Measurements from ENCODE around the gene TCEA2.
A peak's percentile ranks its signal among the peaks of the same experiment; 100 is the strongest.
"Not testable (repeated sequence)": the region's sequence is repeated elsewhere in the genome, so short reads cannot be mapped to it uniquely, and the experiment has no call there.

TCEA2 gene

DNA sequence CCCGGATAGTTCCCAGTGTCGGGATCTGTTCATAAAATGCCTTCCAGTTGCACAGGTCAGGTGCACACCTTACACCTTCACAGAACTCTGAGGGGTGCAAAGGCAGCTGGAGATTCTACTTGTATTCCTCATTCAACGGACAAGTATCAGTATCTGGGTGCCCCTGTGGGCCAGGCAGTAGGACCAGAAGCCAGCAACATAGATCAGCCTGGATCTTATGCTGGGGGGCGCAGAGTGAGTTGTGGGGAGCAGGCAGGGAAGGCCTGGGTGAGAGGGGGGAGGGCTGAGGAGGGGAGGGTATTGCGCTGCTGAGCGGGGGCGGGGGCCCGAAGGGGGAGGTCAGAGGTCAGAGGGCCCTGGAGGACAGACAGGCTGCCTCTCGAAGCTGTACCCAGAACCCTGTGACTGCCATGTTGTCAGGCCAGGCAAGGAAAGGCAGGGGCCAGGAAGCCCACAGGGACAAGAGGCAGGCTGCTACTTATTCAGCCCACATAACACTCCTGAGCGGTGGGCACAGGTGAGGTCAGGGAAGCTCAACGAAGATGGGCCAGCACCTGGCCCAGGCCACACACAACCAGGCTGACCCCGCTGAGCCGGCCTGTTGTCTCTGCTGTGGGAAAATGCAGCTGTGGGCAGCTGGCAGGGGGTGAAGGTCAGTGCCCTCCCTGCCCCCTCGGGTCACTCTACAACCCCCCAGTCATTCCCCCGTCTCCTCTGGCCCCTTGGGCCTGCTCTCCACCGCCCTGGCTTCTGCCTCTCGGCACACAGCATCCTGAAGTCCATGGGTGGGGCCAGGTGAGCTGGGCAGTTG, 18.0 kb downstream of the TCEA2 start:
- no peaks in the 10 kb centered on the region for H3K9me3 Mint-ChIP-seq
- H3K4me3 Mint-ChIP-seq, result peak overlapping the region; percentile 74
- peaks cover 25% of the 10 kb centered on the region for H3K27me3 Mint-ChIP-seq (ENCODE audit: low read depth)
- H3K4me1 Mint-ChIP-seq (ENCODE audit: low read depth), result peaks cover 20% of the 10 kb centered on the region
- peak overlapping the region; percentile 20 for H3K27ac Mint-ChIP-seq
- peaks cover 5% of the 10 kb centered on the region for H3K36me3 Mint-ChIP-seq (ENCODE audit: low read depth)

DNA sequence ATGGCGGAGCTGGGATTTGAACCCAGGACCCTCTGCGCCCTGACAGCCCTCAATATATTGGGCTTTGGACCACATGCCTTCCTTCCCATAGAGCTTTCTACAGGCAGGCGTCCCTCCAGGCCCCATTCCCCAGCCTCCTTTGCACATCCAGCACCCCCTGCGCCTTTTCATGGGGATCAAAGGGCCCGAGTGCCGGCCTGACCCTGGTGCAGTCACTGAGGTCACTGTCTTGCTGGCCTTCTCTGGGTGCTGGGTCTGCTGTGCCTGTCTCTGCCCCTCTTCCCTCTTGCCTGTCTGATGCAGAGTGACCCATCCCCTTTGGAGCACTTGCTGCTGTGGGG, 18.6 kb downstream of the TCEA2 start:
- Mint-ChIP-seq H3K27ac (peak overlapping the region; percentile 38), H3K4me1 (ENCODE audit: low read depth) (peaks cover 20% of the 10 kb centered on the region), H3K9me3 (no peaks in the 10 kb centered on the region), H3K36me3 (ENCODE audit: low read depth) (peaks cover 5% of the 10 kb centered on the region), H3K27me3 (ENCODE audit: low read depth) (peaks cover 31% of the 10 kb centered on the region), H3K4me3 (peak overlapping the region; percentile 44)

GRCh38 chr20:64082126-64082731, 19.2 kb downstream of the TCEA2 start:
- Mint-ChIP-seq H3K27ac (peak overlapping the region; percentile 68), H3K4me3 (peak overlapping the region; percentile 60), H3K9me3 (no peaks in the 10 kb centered on the region), H3K36me3 (ENCODE audit: low read depth) (peaks cover 5% of the 10 kb centered on the region), H3K27me3 (ENCODE audit: low read depth) (peaks cover 34% of the 10 kb centered on the region), H3K4me1 (ENCODE audit: low read depth) (peaks cover 17% of the 10 kb centered on the region)

DNA sequence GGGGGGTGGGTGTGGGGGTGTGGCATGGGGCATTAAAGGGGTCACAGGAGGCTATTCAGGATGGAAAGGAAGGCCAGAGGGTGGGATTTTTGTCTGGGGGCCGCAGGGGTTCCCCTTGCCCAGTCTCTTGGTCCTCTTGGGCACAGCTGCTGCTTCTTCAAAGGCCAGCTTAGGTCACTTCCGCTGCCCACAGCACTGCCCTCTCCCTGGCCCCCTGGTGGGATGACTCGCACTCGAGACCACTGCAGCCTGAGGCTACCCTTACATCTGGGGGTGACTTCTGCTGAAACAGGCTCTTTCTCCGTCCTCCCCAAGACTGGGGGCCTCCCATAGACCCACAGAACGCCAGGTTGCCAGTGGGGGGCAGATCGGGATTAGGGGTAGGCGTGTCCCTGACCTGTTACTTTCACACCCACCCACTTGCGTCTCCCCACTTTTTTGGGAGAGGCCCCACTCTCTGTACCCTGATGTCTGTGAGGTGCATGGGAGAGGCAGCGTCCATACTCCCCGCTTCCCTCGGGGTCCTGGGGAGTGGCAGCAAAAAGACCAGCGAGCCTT, 19.9 kb downstream of the TCEA2 start:
- no peaks in the 10 kb centered on the region for H3K9me3 Mint-ChIP-seq
- peaks cover 2% of the 10 kb centered on the region for H3K36me3 Mint-ChIP-seq (ENCODE audit: low read depth)
- peaks cover 34% of the 10 kb centered on the region for H3K27me3 Mint-ChIP-seq (ENCODE audit: low read depth)
- peaks cover 14% of the 10 kb centered on the region for H3K4me1 Mint-ChIP-seq (ENCODE audit: low read depth)
- peak overlapping the region; percentile 71 for H3K4me3 Mint-ChIP-seq
- H3K27ac Mint-ChIP-seq, result no peak overlapping the region

- Mint-ChIP-seq H3K27me3 (ENCODE audit: low read depth) (peaks cover 37% of the 10 kb centered on the region), H3K4me3 (peak overlapping the region; percentile 71), H3K9me3 (no peaks in the 10 kb centered on the region), H3K36me3 (ENCODE audit: low read depth) (peaks cover 2% of the 10 kb centered on the region), H3K4me1 (ENCODE audit: low read depth) (peaks cover 13% of the 10 kb centered on the region), H3K27ac (no peak overlapping the region)
Observed at GRCh38 chr20:64083378-64083803, 20.4 kb downstream of the TCEA2 start.

GRCh38 chr20:64083804-64084684, 21.0 kb downstream of the TCEA2 start, which contains the start of gene LKAAEAR1:
Gene LKAAEAR1, minus strand, starts transcription at chr20:64084398. Its CDS starts 179 bp downstream, at chr20:64084219.
- peak within 1 kb of the TSS; percentile 78 for H3K4me3 Mint-ChIP-seq
- H3K9me3 Mint-ChIP-seq, result no peaks in the 10 kb centered on the region
- peaks cover 44% of the 10 kb centered on the region for H3K27me3 Mint-ChIP-seq (ENCODE audit: low read depth)

DNA sequence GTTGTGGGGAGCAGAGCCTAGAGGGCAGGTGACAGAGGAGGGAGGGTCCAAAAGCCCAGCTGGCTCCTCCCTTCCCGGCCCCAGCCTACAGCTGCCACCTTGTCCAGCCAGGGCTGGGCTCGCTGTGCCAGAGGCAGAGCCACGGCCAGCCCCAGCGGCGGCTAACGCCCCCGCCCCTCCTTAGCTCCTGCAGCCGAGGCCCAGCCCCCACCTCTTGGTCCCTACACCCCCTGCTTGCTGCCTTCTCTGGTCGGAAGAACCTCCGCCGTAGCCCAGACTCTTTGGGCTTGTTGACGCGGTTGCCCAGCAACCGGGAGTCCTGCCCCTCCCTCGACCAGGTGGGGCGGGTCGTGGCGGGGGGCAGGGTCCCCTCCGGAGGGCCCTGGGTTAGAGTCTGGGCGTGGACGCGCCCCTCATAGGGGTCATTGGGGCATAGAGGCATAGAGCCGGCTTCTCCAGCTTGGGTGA, 21.7 kb downstream of the TCEA2 start:
- Mint-ChIP-seq H3K36me3 (ENCODE audit: low read depth) (no peaks in the 10 kb centered on the region), H3K4me1 (ENCODE audit: low read depth) (peaks cover 12% of the 10 kb centered on the region), H3K27me3 (ENCODE audit: low read depth) (peaks cover 44% of the 10 kb centered on the region), H3K4me3 (peak overlapping the region; percentile 78), H3K27ac (peak overlapping the region; percentile 19), H3K9me3 (no peaks in the 10 kb centered on the region)

More at GRCh38 chr20:64083804-64084684, 21.0 kb downstream of the TCEA2 start, which contains the start of gene LKAAEAR1:
- Mint-ChIP-seq H3K36me3 (ENCODE audit: low read depth) (peaks cover 1% of the 10 kb centered on the region), H3K27ac (peak within 1 kb of the TSS; percentile 19), H3K4me1 (ENCODE audit: low read depth) (peaks cover 13% of the 10 kb centered on the region)

GRCh38 chr20:64086801-64087200, 23.8 kb downstream of the TCEA2 start:
- Mint-ChIP-seq H3K36me3 (ENCODE audit: low read depth) (no peaks in the 10 kb centered on the region), H3K9me3 (no peaks in the 10 kb centered on the region), H3K4me1 (ENCODE audit: low read depth) (peaks cover 6% of the 10 kb centered on the region), H3K27ac (no peak overlapping the region), H3K27me3 (ENCODE audit: low read depth) (peaks cover 41% of the 10 kb centered on the region), H3K4me3 (no peak overlapping the region)

GRCh38 chr20:64087226-64087825, 24.3 kb downstream of the TCEA2 start:
- not testable (repeated sequence) for H3K9me3 Mint-ChIP-seq; H3K36me3 Mint-ChIP-seq (ENCODE audit: low read depth); H3K4me1 Mint-ChIP-seq (ENCODE audit: low read depth); H3K4me3 Mint-ChIP-seq; H3K27ac Mint-ChIP-seq
- H3K27me3 Mint-ChIP-seq (ENCODE audit: low read depth), result peaks cover 37% of the 10 kb centered on the region

GRCh38 chr20:64088586-64088985, 25.6 kb downstream of the TCEA2 start:
- not testable (repeated sequence) for H3K4me1 Mint-ChIP-seq (ENCODE audit: low read depth); H3K9me3 Mint-ChIP-seq; H3K27ac Mint-ChIP-seq; H3K36me3 Mint-ChIP-seq (ENCODE audit: low read depth); H3K4me3 Mint-ChIP-seq
- peaks cover 37% of the 10 kb centered on the region for H3K27me3 Mint-ChIP-seq (ENCODE audit: low read depth)

GRCh38 chr20:64090165-64090564, 27.2 kb downstream of the TCEA2 start:
- Mint-ChIP-seq H3K27ac (no peak overlapping the region), H3K36me3 (ENCODE audit: low read depth) (no peaks in the 10 kb centered on the region), H3K4me1 (ENCODE audit: low read depth) (peaks cover 1% of the 10 kb centered on the region), H3K27me3 (ENCODE audit: low read depth) (peaks cover 27% of the 10 kb centered on the region), H3K9me3 (no peaks in the 10 kb centered on the region), H3K4me3 (no peak overlapping the region)

DNA sequence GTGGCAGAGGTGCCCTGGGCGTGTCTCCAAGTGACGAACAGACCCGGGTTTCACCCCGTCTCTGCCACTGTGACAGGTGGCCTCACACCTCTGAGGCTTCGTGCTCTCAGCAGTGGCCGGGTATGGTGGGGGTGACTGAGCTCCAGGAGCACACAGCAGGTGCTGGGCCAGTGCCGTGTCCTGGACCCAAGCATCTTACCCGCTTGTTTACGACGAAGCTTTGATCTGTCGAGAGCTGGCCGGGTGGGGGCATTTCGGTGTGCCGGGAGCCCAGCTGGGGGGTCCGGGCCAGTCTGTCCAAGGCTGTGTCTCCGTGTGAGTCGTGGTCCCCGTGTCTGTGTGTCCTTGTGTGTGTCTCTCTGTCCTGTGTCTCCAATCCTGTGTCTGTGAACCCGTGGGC, 28.3 kb downstream of the TCEA2 start:
- no peaks in the 10 kb centered on the region for H3K9me3 Mint-ChIP-seq
- H3K4me1 Mint-ChIP-seq (ENCODE audit: low read depth), result peaks cover 1% of the 10 kb centered on the region
- no peak overlapping the region for H3K4me3 Mint-ChIP-seq
- H3K27ac Mint-ChIP-seq, result no peak overlapping the region
- no peaks in the 10 kb centered on the region for H3K36me3 Mint-ChIP-seq (ENCODE audit: low read depth)
- peaks cover 15% of the 10 kb centered on the region for H3K27me3 Mint-ChIP-seq (ENCODE audit: low read depth)

- Mint-ChIP-seq H3K4me1 (ENCODE audit: low read depth) (peaks cover 1% of the 10 kb centered on the region), H3K36me3 (ENCODE audit: low read depth) (no peaks in the 10 kb centered on the region), H3K27ac (no peak overlapping the region), H3K9me3 (peaks cover 2% of the 10 kb centered on the region), H3K4me3 (no peak overlapping the region), H3K27me3 (ENCODE audit: low read depth) (peaks cover 11% of the 10 kb centered on the region)
Observed at GRCh38 chr20:64091770-64092169, 28.8 kb downstream of the TCEA2 start.
